UCSD-AML1 (cell line): ENCODE results near the gene KCNK1.

Source experiments
- DNase-seq: peaks from one replicate; lab custom pipeline; 2025; ENCODE audit not compliant: unreplicated experiment; lab: John Stamatoyannopoulos, UW

KCNK1 gene

GRCh38 chr1:233695901-233696300, 82.0 kb downstream of the KCNK1 start:
- DNase-seq, result no peak

GRCh38 chr1:233700338-233700737, 86.4 kb downstream of the KCNK1 start:
- DNase-seq, result no peak

- no peak for DNase-seq
Measured at GRCh38 chr1:233704170-233704897, 90.4 kb downstream of the KCNK1 start.

GRCh38 chr1:233704898-233705723, 91.2 kb downstream of the KCNK1 start:
- no peak for DNase-seq

GRCh38 chr1:233707153-233707879, 93.4 kb downstream of the KCNK1 start:
- DNase-seq, result no peak

- DNase-seq, result no peak
Measured at GRCh38 chr1:233707880-233708815, 94.2 kb downstream of the KCNK1 start.

- no peak for DNase-seq
Measured at GRCh38 chr1:233710031-233710430, 96.1 kb downstream of the KCNK1 start.

- no peak for DNase-seq
Measured at GRCh38 chr1:233710507-233710906, 96.6 kb downstream of the KCNK1 start.

GRCh38 chr1:233714631-233715217, 100.8 kb downstream of the KCNK1 start:
- no peak for DNase-seq

GRCh38 chr1:233718057-233718456, 104.2 kb downstream of the KCNK1 start:
- no peak for DNase-seq

- DNase-seq, result no peak
Measured at GRCh38 chr1:233719655-233720341, 105.9 kb downstream of the KCNK1 start.

GRCh38 chr1:233721004-233721595, 107.2 kb downstream of the KCNK1 start:
- no peak for DNase-seq
